Hematopoietic multipotent progenitor cell (in vitro differentiated cells): ENCODE results near the gene ADAMTS2. TPM values are rescaled to one million over a fixed set of nuclear protein-coding genes. Genes with fewer than 3 reads are reported as not detected.

ENCODE experiments used
- DNase-seq, 3 donors: peaks; one replicate each; pipeline ENCODE4 v3.0.0-alpha.2; 2011 to 2015; ENCODE audit warnings: low read depth in 2 of 3, low spot score in 2 of 3
- total RNA-seq: library from RNA; depleted of rRNA; stranded (reverse); fragments of >200 nt; gene quantifications from one replicate; pipeline ENCODE4 v1.2.3, GENCODE V29; 2012

The ADAMTS2 gene
- total RNA-seq, 1 donor, result 0.27 TPM

DNA sequence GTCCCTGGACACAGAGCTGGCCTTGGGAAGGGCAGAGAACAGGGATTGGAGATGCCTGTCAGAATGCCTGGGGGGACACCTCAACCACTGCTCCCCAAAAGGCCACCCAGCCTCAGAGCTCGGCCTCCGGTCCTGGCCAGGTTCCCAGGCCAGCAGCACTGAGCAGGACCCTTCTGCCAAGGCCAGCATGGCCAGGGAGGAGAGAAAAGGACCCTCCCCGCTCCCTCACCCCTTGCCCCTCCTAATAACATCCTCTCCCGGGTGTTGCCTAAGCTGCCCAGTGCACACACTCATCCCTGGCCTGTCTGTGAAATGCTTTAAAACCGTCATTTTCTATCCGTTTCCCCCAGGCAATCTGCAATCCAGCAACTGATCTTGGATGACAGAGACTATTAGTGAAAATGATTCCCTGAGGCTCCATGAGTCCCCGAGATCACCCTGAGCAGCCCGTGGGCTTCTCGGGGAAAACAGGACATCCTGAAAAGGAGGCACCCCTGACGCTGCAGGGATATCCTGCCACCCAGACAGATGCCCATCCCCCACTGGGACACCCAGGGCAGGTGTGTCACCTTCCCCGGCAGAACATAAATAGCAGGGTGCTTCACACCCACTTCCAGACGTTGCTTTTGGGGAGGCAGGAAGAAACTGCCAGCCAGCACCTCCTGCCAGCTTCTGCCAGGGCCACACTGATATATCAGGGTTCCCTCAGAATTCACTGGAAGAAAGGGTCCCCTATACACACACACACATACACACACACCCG is 75.3 kb downstream of the ADAMTS2 start:
- no peak for DNase-seq

GRCh38 chr5:179268966-179269693 is 76.1 kb downstream of the ADAMTS2 start:
- no peak for DNase-seq

DNA sequence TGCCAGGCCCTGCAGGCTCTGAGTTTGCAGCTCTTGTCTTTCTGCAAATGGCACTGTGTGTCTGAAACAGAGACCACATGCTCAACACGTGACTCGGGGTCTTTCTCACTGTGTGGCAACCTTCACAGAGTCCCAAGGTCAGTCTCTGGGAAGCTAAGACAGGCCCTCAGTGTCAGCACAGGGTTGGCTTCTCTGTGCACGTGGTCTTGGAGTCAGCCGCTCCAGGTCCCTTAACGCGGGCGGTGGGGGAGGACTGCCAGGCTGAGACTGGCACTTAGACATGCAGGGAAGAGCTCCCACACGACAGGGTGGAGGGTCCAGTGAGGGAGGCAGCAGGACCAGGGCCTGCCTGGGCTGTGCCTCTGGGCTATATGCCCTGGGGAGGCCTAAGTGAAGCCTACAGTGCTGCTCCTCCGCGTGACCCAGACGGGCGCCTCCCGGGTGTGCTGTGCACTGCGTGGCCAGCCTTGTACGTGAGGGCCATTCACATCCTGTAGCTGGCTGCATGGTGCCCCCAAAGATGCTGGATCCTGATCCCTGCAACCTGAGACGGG is 76.8 kb downstream of the ADAMTS2 start:
- no peak for DNase-seq

GRCh38 chr5:179267671-179268083 is 77.6 kb downstream of the ADAMTS2 start:
- no peak for DNase-seq

DNA sequence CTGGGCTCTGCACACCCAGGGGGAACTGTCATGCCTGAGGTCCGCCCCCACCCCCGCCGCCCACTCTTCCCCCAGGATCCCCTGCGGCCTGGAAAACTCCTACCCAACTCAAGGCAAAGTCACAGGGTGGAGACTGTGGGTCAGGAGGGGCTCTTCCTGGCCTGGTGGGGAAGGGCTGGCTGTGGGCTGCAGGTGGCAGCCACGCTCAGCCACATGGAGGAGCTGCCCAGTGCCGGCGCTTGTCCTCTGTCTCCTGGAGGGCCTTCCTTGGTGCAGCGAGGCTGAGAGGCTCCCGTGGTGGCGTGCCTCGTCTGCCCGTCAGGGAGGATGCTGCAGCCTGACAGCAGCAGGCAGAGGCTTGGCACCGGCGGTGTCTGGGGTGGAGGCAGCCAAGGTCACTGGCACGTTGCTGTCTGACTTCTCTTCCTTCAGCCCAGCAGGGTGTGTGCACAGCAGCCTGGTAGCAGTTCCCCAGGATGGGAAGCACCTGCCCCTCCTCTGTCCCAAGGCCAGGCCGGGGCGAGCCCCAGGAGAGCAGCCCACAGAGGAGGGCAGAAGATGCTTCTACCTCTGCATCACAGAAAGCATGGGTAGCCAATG is 78.1 kb downstream of the ADAMTS2 start:
- no peak for DNase-seq

GRCh38 chr5:179266291-179267070 is 78.8 kb downstream of the ADAMTS2 start:
- no peak for DNase-seq

GRCh38 chr5:179265514-179266290 is 79.6 kb downstream of the ADAMTS2 start:
- no peak for DNase-seq

- no peak for DNase-seq
Measured at GRCh38 chr5:179264783-179265513, 80.3 kb downstream of the ADAMTS2 start.

DNA sequence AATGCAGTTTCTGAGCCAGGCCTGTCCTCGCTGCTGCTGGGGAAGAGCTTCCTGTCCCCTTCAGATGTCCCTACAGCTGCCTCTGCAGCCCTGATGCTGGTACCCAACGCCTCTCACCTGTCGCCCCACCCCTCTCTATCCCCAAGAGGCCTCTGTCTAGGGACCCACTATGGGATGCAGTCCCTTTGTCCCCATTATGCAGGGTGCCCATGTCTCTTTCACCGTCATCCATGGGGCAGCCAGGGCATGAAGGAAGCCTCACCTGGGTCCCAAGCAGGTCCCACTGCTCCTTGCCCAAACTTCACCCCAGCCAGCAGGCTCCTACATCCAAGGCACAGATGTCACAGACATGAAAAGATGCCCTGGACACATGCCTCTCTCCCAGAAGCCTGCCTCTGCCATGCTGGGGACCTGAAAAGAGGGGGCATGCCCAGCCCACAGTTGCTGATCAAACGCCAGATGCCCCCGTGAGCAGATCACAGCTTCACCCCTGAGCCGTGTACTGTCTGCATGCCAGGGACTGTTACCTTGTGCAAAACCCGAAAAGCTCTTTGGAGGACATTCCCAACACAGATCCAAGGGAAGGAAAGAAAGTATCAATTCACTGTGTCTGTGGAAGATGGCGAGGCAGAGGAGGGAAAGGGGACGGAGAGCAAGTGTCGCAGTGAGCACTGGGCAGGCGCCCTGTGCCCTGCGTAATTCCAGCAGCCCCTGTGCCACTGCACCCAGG is 81.0 kb downstream of the ADAMTS2 start:
- no peak for DNase-seq

- no peak for DNase-seq
Measured at GRCh38 chr5:179263391-179264052, 81.7 kb downstream of the ADAMTS2 start.

GRCh38 chr5:179262126-179262920 is 82.9 kb downstream of the ADAMTS2 start:
- DNase-seq, result no peak

DNA sequence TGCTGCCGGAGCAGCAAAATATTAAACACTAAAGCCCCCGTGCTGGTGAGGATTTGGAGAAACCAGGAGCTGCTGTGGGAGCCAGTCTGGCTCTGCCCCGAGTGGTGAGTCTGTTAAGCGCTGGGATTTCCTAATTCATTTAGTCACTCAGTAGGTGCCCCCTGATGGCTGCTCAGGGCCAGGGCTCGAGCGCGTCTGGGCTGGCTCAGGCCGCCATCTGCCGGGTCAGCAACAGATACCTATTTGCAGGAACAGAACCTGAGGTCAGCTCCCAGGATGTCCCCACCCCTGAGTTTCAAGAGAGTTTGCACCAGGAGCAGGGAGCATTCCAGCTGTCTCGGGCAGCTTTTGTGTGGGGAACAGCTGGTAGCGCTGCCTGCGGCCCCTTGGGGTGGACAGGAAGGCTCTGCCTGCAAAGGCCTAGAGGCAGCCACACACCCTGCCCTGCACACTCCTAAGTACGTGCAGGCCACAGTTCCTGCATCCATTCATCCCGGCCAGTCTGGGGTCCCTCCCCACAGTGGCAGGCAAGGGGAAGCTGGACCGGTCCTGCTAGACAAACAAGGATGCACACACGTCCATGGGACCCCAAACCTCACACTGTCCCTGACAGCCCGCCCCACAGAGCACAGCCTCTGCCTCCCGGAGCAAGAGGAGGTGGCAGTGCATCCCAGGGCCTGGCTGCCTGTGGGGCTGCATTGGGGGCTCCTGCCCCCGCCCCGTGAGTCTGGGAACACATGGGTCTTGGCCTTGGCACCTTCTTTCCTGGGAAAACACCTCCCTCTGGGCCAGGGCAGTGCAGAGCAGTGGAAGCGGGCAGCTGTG is 83.7 kb downstream of the ADAMTS2 start:
- DNase-seq, result peak in 2 of 3 donors; percentile 32 to 46

GRCh38 chr5:179260324-179261070 is 84.8 kb downstream of the ADAMTS2 start:
- DNase-seq, result no peak

DNA sequence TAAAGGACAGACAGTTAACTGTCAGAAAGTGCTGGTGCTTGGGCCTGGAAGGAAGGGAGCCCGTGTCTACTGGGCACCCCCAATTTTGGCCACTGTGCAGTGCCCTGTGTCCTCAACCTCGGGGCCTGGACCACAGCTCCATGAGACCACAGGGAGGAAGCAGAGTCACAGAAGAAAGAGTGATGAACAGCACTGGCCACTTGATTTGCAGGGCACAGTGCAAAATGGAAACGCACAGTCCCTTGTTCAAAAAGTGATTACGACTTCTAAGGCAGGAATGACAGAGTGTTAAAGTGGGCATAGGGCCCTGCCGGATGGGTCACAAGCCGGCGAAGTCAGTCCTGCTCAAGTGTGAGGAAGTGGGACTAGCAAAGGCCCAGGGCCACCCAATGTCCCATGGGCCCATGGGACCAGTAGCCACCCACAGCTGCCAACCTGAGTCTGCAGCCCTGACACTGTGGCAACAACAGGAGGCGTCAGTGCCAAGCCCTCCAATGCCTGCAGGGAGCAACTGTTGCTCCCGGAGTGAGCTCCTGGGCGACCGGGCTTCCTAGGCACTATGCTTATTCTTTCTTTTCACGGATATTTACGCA is 85.4 kb downstream of the ADAMTS2 start:
- no peak for DNase-seq
